Renal pelvis (tissue), 4 donors: ENCODE data around the gene NIN. TPM values are rescaled to one million over a fixed set of nuclear protein-coding genes. Genes with fewer than 3 reads are reported as not detected.
"Not testable (repeated sequence)": the region's sequence is repeated elsewhere in the genome, so short reads cannot be mapped to it uniquely, and the experiment has no call there.

ENCODE experiments used
- DNase-seq: peaks from one replicate; pipeline ENCODE4 v3.0.0-alpha.2; 2013
- polyA plus RNA-seq, 3 donors: library from polyadenylated mRNA; unstranded; fragments of 120-200 nt; gene quantifications; one replicate each; pipeline ENCODE4 v1.2.1, GENCODE V29; 2013; ENCODE audit not compliant: insufficient read length in 3 of 3

NIN gene
- polyA plus RNA-seq, 3 donors: 28.5 to 38.2 (median 38.1) TPM

DNA sequence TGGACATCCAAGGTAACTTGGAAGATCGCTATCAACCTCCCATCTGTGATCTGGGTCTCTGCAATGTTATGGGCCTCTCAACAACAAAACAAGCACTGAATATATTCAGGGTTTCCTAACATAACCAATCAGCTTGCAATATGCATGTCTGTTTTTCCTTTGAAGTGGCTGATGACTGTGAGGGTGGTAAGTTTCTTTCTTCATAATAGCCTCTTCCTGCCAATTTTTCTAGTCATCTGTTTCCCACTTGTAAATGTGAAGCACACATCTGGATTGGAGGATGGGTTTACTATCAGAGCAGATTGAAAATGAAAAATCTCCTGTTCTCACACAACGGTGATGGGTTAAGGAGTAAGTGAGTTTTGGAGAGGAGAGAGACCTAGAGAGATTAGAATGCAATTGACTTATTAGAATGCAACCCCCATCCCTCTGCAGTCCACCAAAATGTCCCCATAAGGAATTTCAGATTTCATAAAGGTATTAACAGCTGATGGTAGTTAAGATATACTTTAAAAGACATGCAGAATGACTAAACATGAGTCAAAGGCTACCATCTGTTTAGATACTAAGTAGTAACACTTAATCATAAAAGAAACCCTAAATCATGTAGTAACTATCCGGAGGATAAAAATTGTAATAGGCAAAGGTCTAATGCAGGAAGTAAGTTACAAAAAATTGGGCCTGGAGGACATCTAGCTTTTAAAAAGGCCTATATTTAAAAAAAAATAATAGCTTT is 104.4 kb downstream of the NIN start:
- no peak for DNase-seq

DNA sequence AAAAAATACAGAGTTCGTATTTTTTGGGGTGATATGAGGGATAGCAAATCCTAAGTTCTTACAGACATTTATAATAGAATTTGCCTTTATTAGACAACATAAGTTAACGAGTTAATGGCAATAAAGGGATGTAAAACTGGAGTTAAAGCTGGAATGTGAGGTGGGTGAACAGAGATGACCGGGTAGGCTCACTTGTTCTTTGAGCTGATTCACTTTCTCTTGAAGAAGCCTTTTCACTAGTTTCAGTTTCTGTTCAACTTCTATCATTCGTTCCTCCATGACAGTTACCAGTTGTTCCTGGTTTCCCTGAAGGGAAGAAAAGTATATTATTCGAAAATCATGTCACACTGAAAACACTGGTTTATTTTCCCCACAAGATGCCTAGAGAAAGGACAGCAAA is 105.2 kb downstream of the NIN start:
- no peak for DNase-seq

DNA sequence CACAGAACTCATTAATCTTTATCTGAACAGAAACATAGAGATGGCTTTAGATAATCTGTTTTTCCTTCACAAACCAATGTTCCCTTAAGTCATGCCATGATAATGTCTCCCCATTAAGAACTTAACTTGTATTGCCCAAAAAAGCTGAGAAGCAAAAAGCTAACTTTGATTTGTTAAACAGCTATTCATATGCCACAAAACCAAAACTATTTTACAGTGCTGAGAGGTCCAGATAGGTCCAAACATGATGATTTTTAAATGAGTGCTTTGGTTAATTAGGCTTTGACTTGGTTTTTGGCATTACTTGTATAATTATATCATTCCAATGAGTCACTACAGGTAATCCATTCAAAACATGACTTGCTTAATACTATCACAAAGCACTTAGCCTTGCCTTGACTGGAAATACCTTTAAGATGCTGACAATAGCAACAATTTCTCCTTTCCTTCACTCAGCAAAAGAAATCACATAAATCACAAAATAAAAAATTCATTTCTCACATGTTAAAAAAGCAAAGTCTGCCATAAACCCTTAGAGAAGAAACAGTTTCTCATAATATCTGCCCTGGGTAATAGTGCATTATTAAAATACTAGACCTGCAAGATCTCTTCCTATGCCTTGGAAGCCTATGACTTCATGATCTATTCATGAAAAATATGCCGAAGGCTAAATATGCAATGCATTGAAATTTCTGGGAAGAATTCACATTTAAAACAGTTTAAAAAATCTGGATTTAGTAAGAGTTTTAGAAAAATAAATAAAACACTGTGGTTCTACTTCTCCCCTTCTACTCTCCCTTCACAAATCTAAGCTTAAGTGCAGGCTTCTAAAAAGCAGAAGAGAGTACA is 110.8 kb downstream of the NIN start:
- no peak for DNase-seq

DNA sequence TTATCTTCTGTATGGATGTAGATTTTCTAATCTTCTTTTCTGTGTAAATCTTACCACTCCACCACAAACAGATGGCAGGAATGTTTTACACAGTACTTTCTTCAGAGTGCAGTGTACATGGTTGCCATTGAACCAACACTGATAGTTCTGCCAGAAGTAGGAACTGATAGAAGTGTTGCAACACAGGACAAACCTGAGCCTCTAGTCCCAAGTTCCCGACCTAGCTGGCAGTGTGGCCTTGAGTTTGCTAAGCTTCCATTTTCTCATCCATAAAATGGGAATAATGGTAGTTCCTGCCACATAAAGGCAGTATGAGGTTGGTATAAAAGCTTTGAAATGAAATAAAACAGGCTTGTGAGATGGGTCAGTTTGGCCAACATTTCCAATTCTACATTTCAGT is 112.0 kb downstream of the NIN start:
- no peak for DNase-seq

DNA sequence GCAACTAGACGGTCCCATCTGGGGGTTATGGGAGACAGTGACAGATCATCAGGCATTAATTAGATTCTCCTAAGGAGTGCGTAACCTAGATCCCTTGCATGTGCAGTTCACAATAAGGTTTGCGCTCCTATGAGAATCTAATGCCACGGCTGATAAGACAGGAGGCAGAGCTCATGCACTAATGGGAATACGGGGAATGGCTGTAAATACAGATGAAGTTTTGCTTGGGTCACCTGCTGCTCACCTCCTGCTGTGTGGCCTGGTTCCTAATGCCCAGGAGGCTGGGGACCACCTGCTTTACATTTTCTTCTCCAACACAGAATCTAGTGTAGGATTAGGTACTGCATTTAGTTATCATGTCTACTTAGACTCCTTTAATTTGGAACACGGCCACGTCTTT is 113.2 kb downstream of the NIN start:
- no peak for DNase-seq

DNA sequence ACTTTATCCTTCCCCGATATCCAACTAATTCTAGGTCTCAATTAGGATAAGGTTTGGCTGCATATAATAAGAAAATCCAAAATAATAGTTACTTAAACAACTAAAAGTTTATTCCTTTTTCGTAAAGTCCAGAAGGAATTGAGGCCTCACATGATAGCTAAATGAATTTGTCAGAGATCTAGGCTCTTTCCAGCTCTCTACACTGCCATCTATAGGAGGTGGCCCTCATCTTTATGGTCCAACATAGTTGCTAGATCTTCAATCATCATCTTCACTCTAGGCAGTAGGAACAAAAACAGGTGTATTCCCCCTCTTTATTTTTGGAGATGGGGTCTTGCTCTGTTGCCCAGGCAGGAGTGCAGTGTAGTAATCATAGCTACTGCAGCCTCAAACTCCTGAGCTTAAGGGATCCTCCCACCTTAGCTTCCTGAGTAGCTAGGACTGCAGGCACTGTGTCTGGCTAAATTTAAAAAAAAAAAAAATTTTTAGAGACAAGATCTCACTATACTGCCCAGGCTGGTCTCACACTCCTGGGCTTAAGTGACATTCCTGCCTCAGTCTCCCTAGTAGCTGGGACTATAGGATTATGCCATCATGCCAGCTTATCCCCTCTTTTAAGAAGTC is 116.4 kb downstream of the NIN start:
- peak; percentile 4 for DNase-seq

DNA sequence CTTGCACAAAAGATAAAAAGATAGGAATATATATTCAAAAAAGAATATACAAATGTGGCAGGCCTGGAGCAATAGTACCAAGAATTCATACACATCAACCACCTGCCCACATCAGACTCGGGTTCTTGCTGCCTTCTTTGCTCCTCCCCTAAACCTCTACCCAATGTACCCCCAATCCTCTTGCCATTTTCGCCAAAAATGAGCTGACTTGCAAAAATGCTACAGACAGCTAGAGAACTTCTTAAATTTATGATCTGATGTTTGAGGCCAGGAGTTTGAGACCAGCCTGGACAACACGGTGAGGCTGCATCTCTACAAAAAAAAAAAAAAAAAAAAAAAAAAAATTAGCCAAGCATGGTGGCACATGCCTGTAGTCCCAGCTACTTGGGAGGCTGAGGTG is 119.9 kb downstream of the NIN start:
- no peak for DNase-seq

DNA sequence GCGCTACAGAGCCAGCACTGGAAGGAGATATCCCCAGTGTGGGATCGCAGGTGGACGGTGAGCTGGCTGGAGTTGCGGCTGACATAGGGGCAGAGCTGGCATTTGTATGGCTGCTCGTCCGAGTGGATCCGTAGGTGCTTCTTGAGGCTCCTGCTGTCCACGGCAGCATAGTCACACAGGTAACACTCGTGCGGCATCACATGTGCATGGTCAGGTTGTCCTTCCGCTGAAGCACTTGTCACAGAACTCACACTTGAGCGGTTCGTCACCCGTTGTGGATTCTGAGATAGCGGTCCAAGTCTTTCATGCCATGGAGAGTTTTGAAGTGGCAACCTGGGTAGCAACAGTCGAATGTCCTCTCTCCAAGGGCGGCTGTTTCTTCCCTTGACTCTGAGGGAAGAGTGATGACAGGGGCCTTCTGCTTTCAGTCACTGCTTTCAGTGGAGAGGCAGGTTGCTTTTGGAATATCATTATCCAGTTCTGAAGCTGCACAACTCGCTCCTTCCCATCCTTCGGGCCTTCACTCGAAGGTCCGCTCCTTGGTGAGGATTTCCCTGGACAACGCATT is 125.9 kb downstream of the NIN start:
- DNase-seq: no peak

DNA sequence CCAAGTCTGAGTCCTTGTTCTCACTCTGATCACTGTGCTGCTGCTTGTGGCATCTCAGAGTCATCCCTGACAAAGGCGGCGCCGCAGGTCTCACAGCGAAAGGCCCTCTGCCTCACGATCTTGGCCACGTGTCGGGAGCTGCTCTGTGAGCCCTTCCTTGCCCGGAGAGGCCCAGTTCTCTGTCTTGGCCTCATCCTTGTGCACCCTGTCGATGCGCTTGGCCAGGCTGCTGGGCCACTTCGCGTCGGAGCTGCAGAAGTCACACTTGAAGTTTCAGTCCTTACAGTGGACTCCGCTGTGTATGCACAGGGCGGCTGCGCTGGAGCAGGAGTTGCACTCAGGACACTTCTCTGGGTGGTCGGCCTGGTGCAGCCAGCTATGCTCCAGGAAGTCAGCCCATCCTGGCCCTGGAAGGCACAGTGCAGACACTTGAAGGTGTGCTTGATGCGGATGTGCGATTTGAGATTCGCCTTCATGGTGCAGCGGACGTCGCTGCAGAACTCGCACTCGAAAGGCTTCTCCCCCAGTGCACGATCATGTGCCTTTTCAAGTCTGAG is 126.4 kb downstream of the NIN start:
- no peak for DNase-seq

DNA sequence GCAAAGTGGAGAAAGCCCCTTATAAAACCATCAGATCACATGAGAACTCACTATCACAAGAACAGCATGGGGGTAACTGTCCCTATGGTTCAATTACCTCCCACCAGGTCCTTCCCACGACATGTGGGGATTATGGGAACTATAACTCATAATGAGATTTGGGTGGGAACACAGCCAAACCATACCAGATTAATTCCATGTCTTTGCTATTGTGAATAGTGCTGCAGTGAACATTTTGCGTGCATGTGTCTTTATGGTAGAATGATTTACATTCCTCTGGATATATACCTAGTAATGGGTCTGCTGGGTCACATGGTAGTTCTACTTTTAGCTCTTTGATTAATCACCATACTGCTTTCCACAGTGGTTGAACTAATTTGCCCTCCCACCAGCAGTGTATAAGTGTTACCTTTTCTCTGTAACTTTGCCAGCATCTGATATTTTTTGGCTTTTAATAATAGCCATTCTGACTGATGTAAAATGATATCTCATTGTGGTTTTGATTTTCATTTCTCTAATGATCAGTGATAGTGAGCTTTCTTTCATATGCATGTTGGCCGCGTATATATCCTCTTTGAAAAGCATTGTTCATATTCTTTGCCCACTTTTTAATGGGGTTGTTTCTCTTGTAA is 133.2 kb downstream of the NIN start:
- no peak for DNase-seq

DNA sequence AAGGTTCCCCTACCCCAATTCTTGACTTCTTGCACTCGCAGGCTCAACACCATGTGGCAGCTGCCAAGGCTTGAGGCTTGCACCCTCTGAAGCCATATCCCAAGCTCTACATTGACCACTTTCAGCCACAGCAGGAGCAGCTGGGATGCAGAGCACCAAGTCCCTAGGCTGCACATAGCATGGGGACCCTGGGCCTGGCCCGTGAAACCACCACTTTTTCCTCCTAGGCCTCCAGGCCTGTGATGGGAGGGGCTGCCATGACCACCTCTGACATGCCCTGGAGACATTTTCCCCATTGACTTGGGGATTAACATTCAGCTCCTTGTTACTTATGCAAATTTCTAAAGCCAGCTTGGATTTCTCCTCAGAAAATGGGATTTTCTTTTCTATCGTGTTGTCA is 136.7 kb downstream of the NIN start:
- not testable (repeated sequence) for DNase-seq

DNA sequence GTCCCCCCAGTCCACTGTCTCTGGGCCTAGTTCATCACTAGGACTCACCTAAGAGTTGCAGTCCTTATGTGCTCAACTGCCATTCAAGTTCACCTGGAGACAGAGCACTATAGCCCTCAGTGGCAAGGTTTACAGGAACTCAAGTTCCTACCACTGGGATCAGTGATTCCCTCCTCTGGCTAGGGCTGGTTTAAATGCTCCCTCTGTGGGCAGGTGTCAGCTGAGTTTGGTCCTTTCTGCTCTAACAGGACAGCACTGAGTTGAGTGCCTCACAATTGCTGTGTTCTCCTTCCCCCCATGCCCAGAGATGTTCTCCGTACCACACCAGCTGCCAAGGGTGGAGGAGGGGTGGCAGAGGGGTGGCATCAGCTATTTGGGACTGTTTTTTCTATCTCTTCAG is 142.1 kb downstream of the NIN start:
- no peak for DNase-seq

DNA sequence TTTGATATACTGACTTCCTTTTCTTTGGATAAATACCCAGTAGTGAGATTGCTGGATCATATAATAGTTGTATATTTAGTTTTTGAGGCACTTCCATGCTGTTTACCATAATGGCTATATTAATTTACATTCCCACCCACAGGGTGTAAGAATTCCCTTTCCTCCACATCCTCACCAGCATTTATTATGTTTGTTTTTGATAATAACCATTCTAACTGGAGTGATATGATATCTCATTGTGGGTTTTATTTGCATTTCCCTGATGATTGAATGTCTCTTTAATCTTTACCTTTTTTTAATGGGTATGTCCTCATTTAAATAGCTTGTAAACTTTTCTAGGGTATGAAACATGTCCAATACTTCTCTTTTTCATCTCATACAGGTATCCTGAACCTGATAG is 151.3 kb downstream of the NIN start:
- no peak for DNase-seq

DNA sequence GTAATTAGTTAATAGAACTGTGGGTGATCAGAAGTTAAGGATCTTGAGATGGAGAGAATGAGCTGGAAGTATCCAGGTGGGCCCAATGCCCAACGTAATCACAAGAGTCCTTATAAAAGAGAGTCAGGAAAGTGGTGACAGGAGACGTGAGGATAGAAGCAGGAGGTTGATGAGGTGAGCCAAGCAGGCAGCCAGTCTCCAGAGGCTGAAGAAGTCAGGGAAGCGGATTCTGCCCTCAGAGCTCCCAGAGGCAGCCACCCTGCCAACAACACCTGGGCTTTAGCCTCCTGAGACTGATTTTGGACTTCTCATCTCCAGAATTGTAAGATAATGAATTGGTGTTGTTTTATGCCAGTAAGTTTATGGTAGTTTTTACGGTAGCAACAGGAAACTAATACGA is 152.8 kb downstream of the NIN start:
- DNase-seq: no peak

DNA sequence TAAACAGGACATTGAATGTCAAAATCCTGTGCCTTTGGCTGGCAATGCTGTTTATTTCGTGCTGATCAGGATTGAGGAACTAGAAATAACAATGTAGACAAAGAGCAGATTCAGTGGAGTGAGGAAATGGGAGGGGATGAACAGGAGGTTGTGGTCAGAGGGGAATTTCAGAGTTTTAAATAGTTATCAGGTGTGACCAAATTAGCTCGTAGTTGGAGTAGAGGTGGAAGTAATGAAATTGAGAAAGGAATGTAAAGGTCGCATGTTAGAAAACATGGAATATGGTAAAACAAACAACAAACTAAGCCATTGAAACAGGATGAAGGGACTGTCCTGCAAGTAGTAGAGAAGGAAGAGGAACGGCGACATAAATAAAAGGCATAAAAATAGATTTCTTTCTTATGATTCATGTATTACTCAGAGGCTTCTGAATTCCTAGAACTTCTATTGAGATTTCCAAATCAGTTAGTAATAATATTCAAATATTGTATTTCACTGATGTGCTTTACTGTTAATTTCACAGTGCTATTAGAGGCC is 153.4 kb downstream of the NIN start:
- DNase-seq: no peak

DNA sequence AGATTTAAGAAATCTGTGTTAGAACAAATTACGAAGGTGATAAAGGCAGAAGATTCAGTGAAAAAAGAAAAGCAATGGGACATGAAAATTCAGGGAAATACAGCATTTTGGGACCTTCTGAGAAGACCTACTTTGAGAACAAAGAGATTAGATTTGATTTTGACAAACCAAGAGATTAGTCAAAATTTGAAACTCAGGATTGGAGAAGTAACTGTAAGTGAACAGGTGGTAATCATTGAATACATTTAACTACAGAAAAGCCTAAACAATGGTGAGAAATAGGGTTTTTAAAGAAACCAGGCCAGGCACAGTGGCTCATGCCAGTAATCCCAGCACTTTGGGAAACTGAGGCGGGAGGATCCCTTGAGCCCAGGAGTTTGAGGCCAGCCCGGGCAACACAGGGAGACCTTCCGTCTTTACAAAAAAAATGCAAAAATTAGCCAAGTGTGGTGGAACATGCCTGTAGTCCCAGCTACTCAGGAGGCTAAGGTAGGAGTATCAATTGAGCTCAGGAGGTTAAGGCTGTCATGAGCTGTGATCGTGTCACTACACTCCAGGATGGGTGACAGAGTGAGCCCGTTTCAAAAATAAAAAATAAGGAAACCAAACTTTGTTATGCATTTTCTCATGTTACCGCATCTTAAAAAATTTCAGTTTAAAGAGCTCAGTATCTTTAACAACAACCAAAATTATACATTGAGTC is 154.0 kb downstream of the NIN start:
- DNase-seq: no peak

DNA sequence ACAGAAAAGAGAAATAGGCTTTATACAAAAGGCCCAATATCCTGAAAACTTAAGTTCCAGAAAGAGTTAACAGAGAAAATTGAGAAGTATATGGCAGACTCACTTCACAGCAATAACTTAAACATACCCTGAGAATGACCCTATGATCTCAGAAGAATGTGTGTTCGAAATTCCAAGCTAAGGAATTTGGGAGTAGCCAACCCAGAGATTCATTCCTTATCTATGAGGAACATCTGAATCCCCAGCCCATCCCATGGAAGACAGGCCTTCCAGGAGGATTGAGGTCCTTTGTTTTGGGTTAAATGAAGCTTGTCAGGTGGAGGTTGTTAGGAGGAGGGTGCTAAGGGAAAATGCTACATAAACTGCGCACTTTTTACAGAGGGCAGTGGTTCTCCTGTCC is 155.4 kb downstream of the NIN start:
- no peak for DNase-seq

DNA sequence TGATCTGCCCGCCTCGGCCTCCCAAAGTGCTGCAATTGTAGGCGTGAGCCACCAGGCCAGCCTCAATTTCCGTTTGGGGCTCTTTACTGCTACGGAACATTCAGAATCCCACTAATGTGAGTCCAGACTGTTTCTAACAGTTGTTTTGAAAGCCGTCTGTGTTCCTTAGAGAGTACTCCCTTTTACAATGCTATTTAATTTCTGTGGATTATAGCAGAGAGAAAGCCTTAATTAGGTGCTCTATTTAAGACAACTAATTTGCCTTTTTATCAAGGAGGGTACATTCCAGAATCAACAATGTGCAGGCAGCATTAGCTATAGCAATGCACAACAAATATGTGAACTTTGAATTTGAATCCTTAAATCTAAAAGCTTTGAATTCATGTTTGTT is 160.1 kb downstream of the NIN start:
- DNase-seq: no peak

DNA sequence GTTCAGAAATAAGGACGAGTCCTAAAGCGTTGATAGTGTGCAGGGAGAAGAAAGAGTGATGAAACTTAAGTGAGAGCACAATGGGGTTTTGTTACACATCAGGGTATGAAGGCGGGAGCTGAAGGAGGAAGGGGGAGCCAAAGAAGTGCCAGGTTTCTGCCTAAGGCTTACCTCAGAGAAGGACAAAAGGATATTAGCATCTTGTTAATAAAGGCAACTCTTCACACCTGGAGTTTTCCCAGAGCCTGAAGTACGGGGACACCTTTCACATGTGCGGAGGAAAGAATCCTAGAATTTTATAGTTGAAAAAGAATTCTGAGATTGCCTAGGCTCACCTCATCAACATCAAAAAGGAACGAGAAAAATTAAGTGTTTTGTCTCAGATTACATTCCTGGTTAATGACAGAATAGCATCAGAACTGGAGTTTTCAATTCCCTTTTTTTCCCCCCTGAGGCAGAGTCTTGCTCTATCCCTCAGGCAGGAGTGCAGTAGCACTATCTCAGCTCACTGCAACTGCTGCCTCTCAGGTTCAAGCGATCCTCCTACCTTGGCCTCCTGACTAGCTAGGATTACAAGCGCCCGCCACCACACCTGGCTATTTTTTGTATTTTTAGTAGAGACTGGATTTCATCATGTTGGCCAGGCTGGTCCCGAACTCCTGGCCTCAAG is 160.6 kb downstream of the NIN start:
- no peak for DNase-seq
